OCI-LY3 (cell line): ENCODE results near the gene PPARGC1A.

ENCODE experiments used
- CTCF ChIP-seq: fragments of 200-600, 300-600 bp; sonication (generic); IDR thresholded peaks from 2 replicates; pipeline ENCODE4 v1.5.1; 2014; ENCODE audit warnings: antibody characterized with exemption, low read length, low read depth
- EZH2phosphoT487 ChIP-seq: fragments of 200-600 bp; shearing (Covaris generic); IDR thresholded peaks from 2 replicates; pipeline ENCODE4 v1.6.1; 2018; ENCODE audit warnings: antibody characterized with exemption, mixed run types, low read depth

GRCh38 chr4:23920296-23920695 lies 30.4 kb upstream of the PPARGC1A start:
- TF ChIP-seq CTCF (no peak), EZH2phosphoT487 (no peak)
